RWPE1 (cell line): ENCODE measurements around the gene WRAP73.
A peak's percentile ranks its signal among the peaks of the same experiment; 100 is the strongest.

ENCODE experiments used
- CTCF ChIA-PET: fragments of 350-600 bp; sonication (Branson Sonifier 250); formaldehyde crosslinking; extraction: SDS; loops from one replicate; lab custom pipeline; 2021; lab: Yijun Ruan, JAX
- POLR2A ChIA-PET: fragments of 400-600 bp; formaldehyde crosslinking; extraction: SDS; loops from one replicate; lab custom pipeline; 2020; ENCODE audit warnings: antibody characterized with exemption; ENCODE audit not compliant: low non-redundant PET; lab: Yijun Ruan, JAX
- DNase-seq: peaks from one replicate; pipeline ENCODE4 v3.0.0; 2012; ENCODE audit warnings: low spot score
- H3K27ac ChIP-seq: fragments of 450-650 bp; 2 replicates; pipeline ENCODE4 v1.5.1; 2017
- CTCF ChIP-seq: fragments of 450-650 bp; conservative IDR thresholded peaks from 2 replicates; pipeline ENCODE4 v1.5.1; 2017; ENCODE audit warnings: low read depth, mild to moderate bottlenecking

WRAP73 gene

GRCh38 chr1:3689138-3689750 is 39.3 kb upstream of the WRAP73 start:
- POLR2A ChIA-PET: no interaction called here
- CTCF ChIA-PET: interaction anchor here (0.6 to 0.7 kb wide), 2 partner anchors 37 to 1820 kb away, joined by 5 read pairs; partner anchors contain the start of gene TP73
- no peak for TF ChIP-seq CTCF
- DNase-seq: no peak
- peak overlapping the region; percentile 77 for H3K27ac ChIP-seq

- peak overlapping the region; percentile 77 for H3K27ac ChIP-seq
- no peak for DNase-seq
- no peak for TF ChIP-seq CTCF
- ChIA-PET POLR2A (interaction anchor here (0.6 kb wide), 1 partner anchor 68 kb away, joined by 3 read pairs; no protein-coding TSS in a partner anchor), CTCF (no interaction called here)
These were observed 38.6 kb upstream of the WRAP73 start for GRCh38 chr1:3688356-3689137.

- POLR2A ChIA-PET: no interaction called here
- CTCF ChIA-PET: no interaction called here
These were observed 37.6 kb upstream of the WRAP73 start for GRCh38 chr1:3687504-3687903.

GRCh38 chr1:3685906-3686305 is 36.0 kb upstream of the WRAP73 start:
- POLR2A ChIA-PET: no interaction called here
- H3K27ac ChIP-seq: peak overlapping the region; percentile 31
- DNase-seq: no peak
- no peak for TF ChIP-seq CTCF
- CTCF ChIA-PET: interaction anchor here (0.9 kb wide), 1 partner anchor 12 kb away, joined by 3 read pairs; no protein-coding TSS in a partner anchor

More at GRCh38 chr1:3687504-3687903, 37.6 kb upstream of the WRAP73 start:
- H3K27ac ChIP-seq: 0 out of 2 replicates have a peak overlapping the region, but pooled peaks have one; percentile 31
- no peak for DNase-seq
- no peak for TF ChIP-seq CTCF

GRCh38 chr1:3685222-3685621 is 35.3 kb upstream of the WRAP73 start:
- no peak overlapping the region for H3K27ac ChIP-seq
- ChIA-PET POLR2A (no interaction called here), CTCF (interaction anchor here (0.6 kb wide), 1 partner anchor 10 kb away, joined by 5 read pairs; no protein-coding TSS in a partner anchor)
- TF ChIP-seq CTCF: no peak
- peak; percentile 57 for DNase-seq

GRCh38 chr1:3683992-3684391 is 34.1 kb upstream of the WRAP73 start:
- CTCF ChIA-PET: no interaction called here
- H3K27ac ChIP-seq: peak overlapping the region; percentile 5; the same call in 1 of the 2 replicates

More at GRCh38 chr1:3683992-3684391, 34.1 kb upstream of the WRAP73 start:
- no peak for DNase-seq
- POLR2A ChIA-PET: no interaction called here
- no peak for TF ChIP-seq CTCF
